Activated CD8-positive, alpha-beta memory T cell treated with anti-CD3 and anti-CD28 coated beads for 48 hours (primary cell): ENCODE results near the gene NEGR1.

ENCODE experiments used
- DNase-seq, 3 experiments: peaks; one replicate each; pipeline ENCODE4 v3.0.0-alpha.2; 2020; ENCODE audit warnings: low read depth in 2 of 3, low spot score in 2 of 3

NEGR1 gene

DNA sequence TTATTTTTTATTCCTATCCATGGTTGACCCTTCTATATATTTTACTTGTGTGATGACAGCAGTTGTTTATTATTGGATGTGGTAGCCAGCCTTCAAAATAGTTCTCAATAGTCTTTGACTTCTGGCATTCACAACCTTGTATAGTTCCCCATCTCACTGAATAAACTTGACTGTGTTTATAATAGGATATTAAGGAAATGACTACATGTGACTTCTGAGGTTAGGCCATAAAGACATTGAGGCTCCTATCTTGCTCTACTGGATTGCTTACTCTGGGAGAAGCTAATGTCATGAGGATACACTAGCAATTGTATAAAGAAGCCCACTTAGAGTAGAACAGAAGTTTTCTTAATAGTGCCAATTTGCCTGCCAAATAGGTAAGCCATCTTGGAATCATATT, 231.8 kb downstream of the NEGR1 start:
- no peak for DNase-seq

DNA sequence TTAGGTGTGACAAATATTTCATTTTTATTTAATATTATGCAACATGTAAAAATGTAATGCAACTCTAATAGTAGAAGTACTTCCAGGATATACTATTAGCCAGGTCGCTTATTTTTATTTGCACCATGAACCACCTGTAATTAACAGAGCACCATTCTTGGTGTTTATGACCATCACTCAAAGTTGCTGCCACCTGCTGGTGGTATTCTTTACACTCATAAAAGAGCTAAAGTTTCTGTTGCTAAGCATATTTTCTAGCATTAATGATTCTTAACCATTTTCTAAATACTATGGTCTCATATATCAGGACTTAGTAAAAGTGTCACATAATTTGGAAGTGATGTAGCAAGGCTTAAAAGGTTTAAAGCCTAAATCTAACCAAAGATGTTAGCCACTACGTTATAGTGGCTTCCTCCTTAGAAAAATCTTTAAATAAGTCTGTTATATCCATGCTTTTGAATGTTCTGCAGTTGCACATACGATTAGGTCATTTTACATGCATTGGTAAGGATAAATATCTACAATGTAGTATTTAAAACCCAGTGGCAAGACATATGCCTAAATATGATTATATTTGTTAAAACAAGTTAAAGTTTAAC, 244.5 kb downstream of the NEGR1 start:
- DNase-seq = no peak

- no peak for DNase-seq
Observed at GRCh38 chr1:72034827-72035226, 247.5 kb downstream of the NEGR1 start.

DNA sequence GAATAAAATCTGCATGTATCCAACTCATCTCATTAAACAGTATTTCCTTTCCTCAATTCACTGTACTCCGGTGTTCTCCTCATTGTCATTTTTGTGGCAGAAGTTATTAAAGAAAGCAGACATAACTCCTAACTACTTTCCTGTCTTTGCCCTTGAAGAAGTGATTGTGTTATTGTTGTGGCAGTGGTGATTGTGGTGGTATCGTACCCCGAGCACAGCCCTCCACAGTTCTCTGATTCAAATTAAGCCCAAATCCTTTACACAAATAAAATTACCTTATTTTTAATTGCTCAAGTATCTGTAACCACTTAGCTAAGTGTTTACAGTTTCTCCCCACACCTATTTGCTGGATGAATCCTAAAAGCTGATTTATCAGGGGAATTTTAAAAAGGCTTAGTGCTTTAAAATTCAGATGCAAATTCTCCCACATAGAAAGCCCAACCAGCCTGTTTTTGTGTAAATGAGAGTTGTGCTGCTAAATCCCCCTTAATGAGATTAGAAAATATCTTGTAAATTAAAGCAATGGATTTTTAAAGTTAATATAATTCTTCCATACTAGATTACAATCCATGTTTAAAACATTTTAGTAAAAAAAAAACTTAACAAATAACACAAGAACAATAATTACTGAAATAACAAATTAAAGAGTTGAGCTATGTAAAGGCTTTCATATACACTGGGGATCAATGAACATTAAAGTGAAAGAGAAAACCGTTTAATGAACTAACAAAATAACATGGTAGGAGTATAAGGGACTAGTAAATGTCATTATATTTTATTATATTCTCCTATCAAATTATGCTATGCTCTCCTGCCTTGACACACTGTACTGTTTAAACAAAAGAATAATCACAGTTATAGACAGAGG, 259.0 kb downstream of the NEGR1 start:
- DNase-seq = no peak

DNA sequence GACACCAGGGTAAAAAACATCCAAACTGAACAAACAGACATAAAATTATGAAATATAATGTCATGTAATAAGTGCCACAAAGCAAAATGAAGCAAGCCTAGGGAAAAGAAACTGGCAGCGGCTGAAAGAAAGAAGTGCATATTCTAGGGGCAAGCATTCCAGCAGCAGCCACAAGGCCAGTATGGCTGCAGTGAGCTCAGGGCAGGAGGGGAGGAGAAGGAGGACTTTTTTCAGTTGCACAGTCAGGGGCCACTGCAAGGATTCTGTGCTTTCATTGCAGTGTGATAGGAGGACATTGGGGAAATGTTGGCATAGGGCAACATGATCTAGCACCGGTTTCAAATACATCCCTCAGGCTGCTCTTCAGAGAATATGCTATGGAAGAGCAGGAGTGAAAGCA, 263.8 kb downstream of the NEGR1 start:
- no peak for DNase-seq

DNA sequence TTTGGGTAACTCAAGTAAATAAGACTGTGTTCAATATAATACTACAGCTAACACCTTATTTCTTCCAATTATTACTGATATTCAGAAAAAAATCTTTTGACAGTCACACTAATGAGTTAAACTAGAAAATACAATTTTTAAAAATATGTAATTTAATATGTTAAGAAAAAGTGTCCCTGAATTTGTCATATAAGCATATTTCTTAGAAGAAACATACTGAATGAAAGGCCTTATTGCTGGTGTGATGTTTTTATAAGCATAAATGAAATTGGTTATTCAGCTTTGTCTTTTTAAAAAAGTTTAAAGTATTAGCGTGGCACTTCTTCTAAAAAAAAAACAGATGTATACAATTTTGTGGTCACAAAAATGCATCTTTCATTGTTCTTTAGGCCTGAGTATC, 267.3 kb downstream of the NEGR1 start:
- DNase-seq = no peak

- DNase-seq = no peak
Observed at GRCh38 chr1:72013161-72013560, 269.2 kb downstream of the NEGR1 start.

DNA sequence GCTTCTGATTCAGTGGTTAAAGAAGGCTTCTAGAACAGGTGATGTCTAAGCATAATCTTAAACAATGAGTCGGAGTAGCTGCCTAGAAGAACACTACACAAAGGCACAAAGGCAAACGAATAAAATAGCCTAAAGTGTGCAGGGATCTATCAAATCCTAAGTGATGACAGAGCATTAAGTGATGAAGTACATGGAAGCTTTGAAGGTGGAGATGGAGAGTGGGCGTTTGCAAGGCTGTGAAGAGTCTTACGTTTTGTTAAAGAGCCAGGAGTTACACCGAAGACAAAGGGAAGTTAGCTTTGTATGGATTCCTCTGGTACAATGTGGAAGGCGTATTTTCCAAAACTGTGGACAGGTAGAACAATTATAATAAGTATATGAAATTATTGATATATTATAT, 270.6 kb downstream of the NEGR1 start:
- no peak for DNase-seq

GRCh38 chr1:72010094-72010431, 272.3 kb downstream of the NEGR1 start:
- DNase-seq = no peak

DNA sequence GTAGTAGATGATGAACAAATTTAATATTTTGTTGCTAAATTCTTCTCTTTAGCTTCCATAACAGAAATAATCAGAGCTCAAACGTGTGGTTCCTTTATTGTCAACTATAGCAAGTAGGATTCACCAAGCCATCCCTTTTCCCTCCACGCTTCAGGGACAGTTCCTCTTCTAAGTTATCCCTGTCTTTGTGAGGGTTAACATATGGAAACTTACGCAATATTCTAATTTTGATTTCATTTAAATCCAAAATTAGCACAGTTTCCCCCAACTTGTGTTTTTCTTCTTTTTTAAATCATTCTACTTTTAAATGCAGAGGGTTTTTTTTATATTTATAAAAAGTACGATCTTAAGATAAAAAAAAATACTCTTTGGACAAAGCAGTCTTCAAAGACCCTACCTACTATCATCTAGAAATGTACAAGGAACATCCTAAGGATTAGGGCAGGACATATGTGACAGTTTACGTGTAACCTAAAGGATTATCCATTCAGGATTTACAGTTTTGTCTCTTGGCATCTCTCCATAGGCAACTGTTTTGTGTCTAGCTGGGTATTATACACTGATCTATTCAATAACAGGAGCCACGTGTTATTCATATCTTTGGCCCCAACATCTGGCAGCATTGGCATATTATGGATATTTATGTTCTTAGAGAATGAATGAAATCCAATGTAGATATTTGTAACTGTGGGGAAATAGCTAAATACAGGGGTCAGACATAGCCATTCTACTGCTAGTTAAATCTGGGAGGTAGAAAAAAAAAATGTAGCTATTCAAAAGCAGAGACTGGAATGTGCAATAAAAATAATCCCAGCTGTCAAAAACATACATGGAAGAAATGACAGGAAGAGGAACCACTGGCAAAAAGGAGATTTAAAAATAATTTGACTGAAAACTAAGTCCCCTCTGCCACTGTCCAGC, 272.9 kb downstream of the NEGR1 start:
- DNase-seq = no peak

GRCh38 chr1:72007312-72007711, 275.0 kb downstream of the NEGR1 start:
- no peak for DNase-seq

- no peak for DNase-seq
Observed at GRCh38 chr1:72006092-72006491, 276.2 kb downstream of the NEGR1 start.

- no peak for DNase-seq
Observed at GRCh38 chr1:72003092-72003491, 279.2 kb downstream of the NEGR1 start.

DNA sequence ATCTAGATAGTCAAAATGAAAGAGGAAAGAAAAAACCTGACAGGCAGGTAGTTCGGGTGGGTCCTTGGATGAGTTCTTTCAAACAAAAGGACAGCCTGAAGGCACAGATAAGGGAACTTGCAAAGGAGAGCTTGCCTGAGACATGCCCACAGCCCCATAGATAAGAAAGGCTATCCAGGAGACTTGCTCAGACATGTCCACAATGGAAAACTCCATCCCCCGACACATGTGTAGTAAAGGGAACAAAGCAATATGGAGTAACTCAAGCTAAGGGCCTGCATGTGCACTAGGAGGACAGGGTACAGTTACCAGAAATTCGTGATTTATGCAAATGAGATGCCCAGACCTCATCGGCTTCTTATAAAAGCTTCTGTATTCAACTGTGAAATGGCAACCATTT, 281.5 kb downstream of the NEGR1 start:
- DNase-seq = no peak

- DNase-seq = no peak
Observed at GRCh38 chr1:71994646-71995045, 287.7 kb downstream of the NEGR1 start.

DNA sequence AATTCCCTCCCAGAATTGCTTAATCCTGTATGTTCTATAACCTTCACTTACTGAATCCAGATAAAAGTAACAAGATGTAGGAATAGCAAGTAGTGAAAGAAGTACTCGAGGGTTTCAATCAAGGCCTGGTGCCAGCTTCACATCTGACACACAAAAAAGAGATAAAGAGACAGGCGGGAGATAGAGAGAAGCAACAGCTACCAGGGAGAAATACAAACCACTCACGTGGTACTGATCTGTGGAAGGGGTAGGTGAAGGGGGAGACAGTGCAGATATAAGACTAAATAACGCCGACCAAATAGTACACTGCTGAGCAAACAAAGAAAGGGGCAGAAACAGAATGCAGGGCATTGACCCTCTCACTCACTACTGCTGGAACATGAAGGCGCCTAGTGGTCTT, 295.2 kb downstream of the NEGR1 start:
- no peak for DNase-seq

- no peak for DNase-seq
Observed at GRCh38 chr1:71986160-71986559, 296.2 kb downstream of the NEGR1 start.

DNA sequence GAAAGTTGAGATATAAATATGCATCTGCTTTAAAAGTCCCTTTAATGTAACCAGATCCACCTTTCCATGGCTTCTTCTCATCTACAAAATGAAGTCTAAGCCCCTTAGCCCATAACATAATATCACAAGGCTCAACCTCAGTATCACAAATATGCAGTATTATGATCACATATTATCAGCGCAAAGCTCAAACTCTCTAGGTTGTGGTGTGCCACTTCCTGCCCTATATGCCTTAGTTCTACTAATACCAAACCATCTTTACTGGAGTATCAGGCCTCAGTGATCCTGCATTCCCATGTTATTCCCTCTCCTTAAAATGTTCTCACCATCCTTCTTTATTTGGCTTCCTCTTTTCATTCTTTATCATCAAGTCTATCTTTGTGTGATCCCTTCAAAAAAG, 301.8 kb downstream of the NEGR1 start:
- no peak for DNase-seq

DNA sequence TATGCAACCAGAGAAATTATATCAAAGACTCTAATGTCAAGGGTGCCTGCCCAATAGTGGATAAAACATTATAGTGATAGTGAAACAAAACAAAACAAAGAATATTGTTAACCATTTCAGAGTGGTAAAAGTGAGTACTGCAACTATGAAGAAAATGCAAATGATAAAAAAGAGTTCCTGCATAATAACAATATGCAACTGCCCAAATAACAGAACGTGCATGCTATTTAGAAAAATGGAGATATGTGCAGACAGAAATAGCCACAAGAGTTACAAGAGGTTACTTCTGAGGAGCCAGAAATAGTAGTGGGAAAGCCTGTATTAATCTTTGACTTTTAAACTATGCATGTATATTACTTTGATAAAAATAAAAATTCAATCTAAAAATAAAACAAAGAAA, 302.5 kb downstream of the NEGR1 start:
- DNase-seq = no peak

DNA sequence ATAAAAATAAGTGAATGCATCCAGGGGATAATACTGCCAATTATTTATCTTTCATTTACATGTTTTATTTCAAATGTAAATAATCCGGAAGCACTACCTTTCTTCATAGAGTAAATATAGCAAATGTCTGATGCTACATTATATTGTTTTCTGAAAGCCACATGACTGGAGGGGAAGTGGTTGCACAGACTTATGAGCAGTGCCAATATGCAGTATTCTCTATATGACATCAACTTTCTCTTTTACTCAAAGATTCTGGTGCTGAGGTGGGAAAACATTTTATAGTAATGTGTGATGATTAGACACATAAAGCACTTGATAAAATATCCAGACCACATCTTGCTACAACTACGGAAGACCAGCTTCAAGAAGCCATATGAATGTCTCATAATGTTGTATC, 314.7 kb downstream of the NEGR1 start:
- DNase-seq = no peak

- DNase-seq = no peak
Observed at GRCh38 chr1:71964188-71964587, 318.2 kb downstream of the NEGR1 start.
